Endodermal cell (in vitro differentiated cells): Measurements from ENCODE around the gene ZNF236. TPM values are rescaled to one million over a fixed set of nuclear protein-coding genes. Genes with fewer than 3 reads are reported as not detected.

Experiments used
- DNase-seq: peaks from one replicate; pipeline ENCODE4 v3.0.0-alpha.2; 2017
- H3K27ac ChIP-seq: 2 replicates; pipeline ENCODE4 v1.5.1; 2013; ENCODE audit warnings: mild to moderate bottlenecking, low read depth, low read length, moderate library complexity
- H3K27me3 ChIP-seq: 2 replicates; pipeline ENCODE4 v1.6.1; 2013; ENCODE audit warnings: mild to moderate bottlenecking, low read length, moderate library complexity; ENCODE audit not compliant: insufficient read depth, control insufficient read depth, poor library complexity, severe bottlenecking
- H3K36me3 ChIP-seq: 2 replicates; pipeline ENCODE4 v1.7.0; 2013; ENCODE audit warnings: mild to moderate bottlenecking, low read length, moderate library complexity; ENCODE audit not compliant: control insufficient read depth, insufficient read depth
- H3K4me1 ChIP-seq: one replicate; pipeline ENCODE4 v1.7.0; 2013; ENCODE audit warnings: low read length; ENCODE audit not compliant: control insufficient read depth, insufficient read depth
- H3K4me3 ChIP-seq: 2 replicates; pipeline ENCODE4 v1.5.1; 2013; ENCODE audit warnings: mild to moderate bottlenecking, low read length, moderate library complexity
- H3K9ac ChIP-seq: 2 replicates; pipeline ENCODE4 v1.6.1; 2013; ENCODE audit warnings: mild to moderate bottlenecking, low read length, moderate library complexity; ENCODE audit not compliant: poor library complexity, severe bottlenecking; ENCODE audit errors: extremely low read depth
- H3K9me3 ChIP-seq: 2 replicates; pipeline ENCODE4 v1.6.1; 2013; ENCODE audit warnings: mild to moderate bottlenecking, low read length, moderate library complexity; ENCODE audit not compliant: control insufficient read depth
- H3K27ac Mint-ChIP-seq: 2 replicates; pipeline ENCODE4 v1.8.0; 2020; ENCODE audit warnings: mixed read lengths
- H3K27me3 Mint-ChIP-seq: 2 replicates; pipeline ENCODE4 v1.8.0; 2021; ENCODE audit warnings: mild to moderate bottlenecking, mixed read lengths; ENCODE audit not compliant: insufficient read depth
- H3K36me3 Mint-ChIP-seq: 2 replicates; pipeline ENCODE4 v1.8.0; 2020; ENCODE audit warnings: low read depth, mixed read lengths
- H3K4me1 Mint-ChIP-seq: 2 replicates; pipeline ENCODE4 v1.8.0; 2020; ENCODE audit warnings: mixed read lengths
- H3K4me3 Mint-ChIP-seq: 2 replicates; pipeline ENCODE4 v1.8.0; 2020; ENCODE audit warnings: mild to moderate bottlenecking, moderate library complexity, mixed read lengths
- H3K9me3 Mint-ChIP-seq: 2 replicates; pipeline ENCODE4 v1.8.0; 2020; ENCODE audit warnings: mild to moderate bottlenecking, mixed read lengths
- WGBS, 2 experiments: methylation state at CpG; one replicate each; pipeline versions ENCODE4 v1.1.5 to v1.1.7; 2013; ENCODE audit warnings: missing lambda C conversion rate in 2 of 2, mixed read lengths in 1 of 2; ENCODE audit not compliant: insufficient coverage in 1 of 2, insufficient read length in 1 of 2; 5-methylcytosine and 5-hydroxymethylcytosine counted together
- total RNA-seq, 2 donors: library from RNA; stranded (reverse); fragmentation: NEBNext Ultra II Directional in 1 of 2; extraction: Animal tissue kit (Norgen Biotek cat#: 25700) in 1 of 2; gene quantifications; 2 replicates in 1 of 2; 3 replicates in 1 of 2; pipeline ENCODE4 v1.2.1, GENCODE V29; 2021
- TF ChIP-seq, protein P1 (sequence below): fragments of 200-600 bp; sonication (generic); conservative IDR thresholded peaks from 2 replicates; pipeline ENCODE4 v1.5.0; 2021; ENCODE audit warnings: antibody characterized with exemption, mild to moderate bottlenecking

Gene ZNF236
- total RNA-seq, 2 donors from 2014 or later: 27.0 to 28.3 TPM

DNA sequence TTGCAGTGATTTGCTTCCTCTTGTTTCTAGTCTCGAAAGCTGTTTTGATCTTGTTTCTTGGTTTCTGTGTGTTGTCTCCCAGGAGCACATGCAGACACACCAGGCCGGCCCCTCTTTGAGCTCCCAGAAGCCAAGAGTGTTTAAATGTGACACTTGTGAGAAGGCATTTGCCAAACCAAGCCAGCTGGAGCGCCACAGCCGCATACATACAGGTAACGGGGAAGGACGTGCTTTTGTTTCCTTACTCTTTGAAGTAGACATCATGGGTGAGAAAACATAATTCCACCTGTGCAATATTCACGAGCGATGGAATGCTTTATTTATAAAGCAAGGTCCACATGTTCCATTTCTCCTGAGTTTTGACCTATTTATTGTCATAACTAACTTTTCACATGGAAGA is 137.2 kb downstream of the ZNF236 start:
- Histone ChIP-seq H3K9me3 (no peaks in the 10 kb centered on the region), H3K9ac (no peak overlapping the region), H3K4me3 (no peak overlapping the region), H3K4me1 (no peaks in the 10 kb centered on the region), H3K27ac (no peak overlapping the region), H3K36me3 (peaks cover 28% of the 10 kb centered on the region), H3K27me3 (no peaks in the 10 kb centered on the region)
- Mint-ChIP-seq H3K9me3 (peaks cover 3% of the 10 kb centered on the region), H3K27me3 (no peaks in the 10 kb centered on the region), H3K36me3 (peaks cover 76% of the 10 kb centered on the region), H3K27ac (peak overlapping the region; percentile 45), H3K4me1 (peaks cover 3% of the 10 kb centered on the region), H3K4me3 (no peak overlapping the region)
- TF ChIP-seq, protein P1, sequence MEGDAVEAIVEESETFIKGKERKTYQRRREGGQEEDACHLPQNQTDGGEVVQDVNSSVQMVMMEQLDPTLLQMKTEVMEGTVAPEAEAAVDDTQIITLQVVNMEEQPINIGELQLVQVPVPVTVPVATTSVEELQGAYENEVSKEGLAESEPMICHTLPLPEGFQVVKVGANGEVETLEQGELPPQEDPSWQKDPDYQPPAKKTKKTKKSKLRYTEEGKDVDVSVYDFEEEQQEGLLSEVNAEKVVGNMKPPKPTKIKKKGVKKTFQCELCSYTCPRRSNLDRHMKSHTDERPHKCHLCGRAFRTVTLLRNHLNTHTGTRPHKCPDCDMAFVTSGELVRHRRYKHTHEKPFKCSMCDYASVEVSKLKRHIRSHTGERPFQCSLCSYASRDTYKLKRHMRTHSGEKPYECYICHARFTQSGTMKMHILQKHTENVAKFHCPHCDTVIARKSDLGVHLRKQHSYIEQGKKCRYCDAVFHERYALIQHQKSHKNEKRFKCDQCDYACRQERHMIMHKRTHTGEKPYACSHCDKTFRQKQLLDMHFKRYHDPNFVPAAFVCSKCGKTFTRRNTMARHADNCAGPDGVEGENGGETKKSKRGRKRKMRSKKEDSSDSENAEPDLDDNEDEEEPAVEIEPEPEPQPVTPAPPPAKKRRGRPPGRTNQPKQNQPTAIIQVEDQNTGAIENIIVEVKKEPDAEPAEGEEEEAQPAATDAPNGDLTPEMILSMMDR: no peak
- no peak for DNase-seq
- WGBS, 2 experiments: 95 to 100% methylated on average over 7 to 8 of the region's 8 CpGs

DNA sequence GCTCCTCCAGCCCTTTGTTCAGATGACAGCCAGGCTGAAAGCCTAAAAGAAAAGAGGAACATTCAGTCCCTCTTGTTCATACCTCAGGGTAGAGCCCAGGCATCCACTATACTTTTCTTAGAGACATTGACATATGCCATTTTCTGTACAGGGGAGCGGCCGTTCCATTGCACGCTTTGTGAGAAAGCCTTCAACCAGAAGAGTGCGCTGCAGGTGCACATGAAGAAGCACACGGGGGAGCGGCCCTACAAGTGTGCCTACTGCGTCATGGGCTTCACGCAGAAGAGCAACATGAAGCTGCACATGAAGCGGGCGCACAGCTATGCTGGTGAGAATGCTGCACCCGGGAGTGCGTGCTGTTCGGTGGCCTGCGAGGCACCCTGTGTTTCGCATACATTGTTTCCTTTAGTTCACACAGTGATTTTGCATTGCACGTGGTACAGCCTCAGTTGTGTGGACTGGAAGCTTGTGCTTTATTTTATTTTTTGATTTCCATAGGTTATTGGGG is 138.2 kb downstream of the ZNF236 start:
- H3K27ac Mint-ChIP-seq: no peak overlapping the region
- H3K36me3 Mint-ChIP-seq: peaks cover 73% of the 10 kb centered on the region

DNA sequence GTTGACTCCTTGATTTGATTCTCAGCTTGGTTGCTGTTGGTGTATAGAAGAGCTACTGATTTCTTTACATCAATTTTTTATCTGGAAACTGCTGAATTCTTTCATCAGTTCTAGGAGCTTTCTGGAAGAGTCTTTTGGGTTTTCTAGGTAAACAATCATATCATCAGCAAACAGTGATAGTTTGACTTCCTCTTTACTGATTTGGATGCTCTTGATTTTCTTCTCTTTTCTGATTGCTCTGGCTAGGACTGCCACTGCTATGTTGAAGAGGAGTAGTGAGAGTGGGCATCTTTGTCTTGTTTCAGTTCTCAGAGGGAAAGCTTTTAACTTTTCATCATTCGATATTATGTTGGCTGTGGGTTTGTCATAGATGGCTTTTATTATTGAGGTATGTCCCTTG is 140.5 kb downstream of the ZNF236 start:
- no peaks in the 10 kb centered on the region for H3K27me3 Mint-ChIP-seq
- no peak overlapping the region for H3K4me3 ChIP-seq
- peaks cover 3% of the 10 kb centered on the region for H3K9me3 Mint-ChIP-seq
- H3K4me3 Mint-ChIP-seq: no peak overlapping the region
- peaks cover 59% of the 10 kb centered on the region for H3K36me3 Mint-ChIP-seq
- no peak overlapping the region for H3K27ac Mint-ChIP-seq
- TF ChIP-seq, protein P1: no peak
- peaks cover 3% of the 10 kb centered on the region for H3K4me1 Mint-ChIP-seq
- peaks cover 15% of the 10 kb centered on the region for H3K9me3 ChIP-seq
- no peak for DNase-seq
- peaks cover 32% of the 10 kb centered on the region for H3K36me3 ChIP-seq
- H3K27ac ChIP-seq: no peak overlapping the region
- H3K27me3 ChIP-seq: no peaks in the 10 kb centered on the region
- 88 to 96% methylated on average over 1 of the region's 1 CpG for WGBS, 2 experiments
- H3K4me1 ChIP-seq: no peaks in the 10 kb centered on the region
- no peak overlapping the region for H3K9ac ChIP-seq

More for the DNA sequence above, 138.2 kb downstream of the ZNF236 start:
- Mint-ChIP-seq H3K27me3 (no peaks in the 10 kb centered on the region), H3K4me3 (no peak overlapping the region), H3K4me1 (peaks cover 3% of the 10 kb centered on the region), H3K9me3 (peaks cover 3% of the 10 kb centered on the region)
- no peaks in the 10 kb centered on the region for H3K9me3 ChIP-seq
- no peaks in the 10 kb centered on the region for H3K4me1 ChIP-seq
- no peaks in the 10 kb centered on the region for H3K27me3 ChIP-seq
- DNase-seq: no peak
- no peak overlapping the region for H3K9ac ChIP-seq
- H3K36me3 ChIP-seq: peaks cover 31% of the 10 kb centered on the region
- WGBS, 2 experiments: 93 to 95% methylated on average over 15 to 16 of the region's 16 CpGs
- TF ChIP-seq, protein P1: no peak
- no peak overlapping the region for H3K27ac ChIP-seq
- H3K4me3 ChIP-seq: no peak overlapping the region
